Measurements from ENCODE around the gene STYX. TPM values are rescaled to one million over a fixed set of nuclear protein-coding genes. Genes with fewer than 3 reads are reported as not detected.
A peak's percentile ranks its signal among the peaks of the same experiment; 100 is the strongest.
"Not testable (repeated sequence)": the region's sequence is repeated elsewhere in the genome, so short reads cannot be mapped to it uniquely, and the experiment has no call there.

STYX gene
- total and polyA plus RNA-seq, 2 donors: 7.7 to 11.8 TPM

DNA sequence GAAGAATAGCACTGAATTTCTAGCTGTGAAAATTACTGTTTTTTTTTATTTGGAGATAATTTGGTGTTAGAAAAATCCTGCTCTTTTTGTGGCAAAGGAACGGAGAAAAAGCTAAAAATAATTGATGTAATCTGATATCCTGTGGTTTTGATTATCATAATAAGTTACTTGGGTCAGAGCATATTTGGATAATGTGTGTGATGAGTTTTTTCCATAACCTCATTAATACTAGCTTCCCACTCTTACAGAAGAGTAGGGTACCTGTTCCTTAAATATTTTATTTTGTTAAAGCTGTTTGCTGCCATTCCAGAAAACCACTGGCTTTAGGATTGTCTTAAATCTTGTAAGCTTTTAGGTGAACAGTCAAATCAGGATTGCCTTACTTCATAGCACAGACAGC is 18.3 kb upstream of the STYX start:
- WGBS: 71% methylated on average over 1 of the region's 1 CpG
- Histone ChIP-seq H3K4me3 (ENCODE audit: low read length in 2 of 2) (no peak overlapping the region), H3K9me3 (ENCODE audit: control insufficient read depth in 2 of 2, insufficient read depth in 1 of 2, low read length in 1 of 2) (no peaks in the 10 kb centered on the region), H3K27ac (ENCODE audit: low read depth in 1 of 2, low read length in 1 of 2) (no peak overlapping the region), H3K27me3 (ENCODE audit: control insufficient read depth in 2 of 2, insufficient read depth in 1 of 2, low read length in 1 of 2) (no peaks in the 10 kb centered on the region), H3K4me1 (ENCODE audit: control insufficient read depth in 2 of 2, insufficient read depth in 2 of 2, low read length in 2 of 2) (peaks cover 2 to 8% of the 10 kb centered on the region in 2 donors), H3K36me3 (ENCODE audit: control insufficient read depth in 2 of 2, insufficient read depth in 2 of 2, low read length in 1 of 2) (peaks cover 24 to 64% of the 10 kb centered on the region in 2 donors)
- DNase-seq (ENCODE audit: low read depth in 6 of 9, low spot score in 9 of 9): no peak

DNA sequence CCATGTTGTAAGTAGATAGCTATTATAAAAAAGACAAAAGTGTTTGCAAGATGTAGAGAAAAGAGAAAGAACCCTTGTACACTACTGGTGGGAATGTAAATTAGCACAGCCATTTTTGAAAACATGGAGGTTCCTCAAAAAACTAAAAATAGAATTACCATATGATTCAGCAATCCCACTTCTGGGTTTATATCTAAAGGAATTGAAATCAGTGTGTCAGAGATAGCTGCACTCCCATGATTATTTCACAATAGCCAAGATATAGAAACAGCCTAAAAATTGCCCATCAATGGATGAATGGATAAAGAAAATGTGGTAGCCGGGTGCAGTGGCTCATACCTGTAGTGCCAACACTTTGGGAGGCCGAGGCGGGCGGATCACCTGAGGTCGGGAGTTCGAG is 13.8 kb upstream of the STYX start:
- Histone ChIP-seq H3K4me1 (ENCODE audit: control insufficient read depth in 2 of 2, insufficient read depth in 2 of 2, low read length in 2 of 2) (no peaks in the 10 kb centered on the region), H3K36me3 (ENCODE audit: control insufficient read depth in 2 of 2, insufficient read depth in 2 of 2, low read length in 1 of 2) (peaks cover 26 to 60% of the 10 kb centered on the region in 2 donors), H3K9me3 (ENCODE audit: control insufficient read depth in 2 of 2, insufficient read depth in 1 of 2, low read length in 1 of 2) (no peaks in the 10 kb centered on the region), H3K4me3 (ENCODE audit: low read length in 2 of 2) (no peak overlapping the region), H3K27ac (ENCODE audit: low read depth in 1 of 2, low read length in 1 of 2) (no peak overlapping the region), H3K27me3 (ENCODE audit: control insufficient read depth in 2 of 2, insufficient read depth in 1 of 2, low read length in 1 of 2) (no peaks in the 10 kb centered on the region)
- WGBS: 100% methylated on average over 6 of the region's 6 CpGs
- DNase-seq (ENCODE audit: low read depth in 6 of 9, low spot score in 9 of 9): no peak

DNA sequence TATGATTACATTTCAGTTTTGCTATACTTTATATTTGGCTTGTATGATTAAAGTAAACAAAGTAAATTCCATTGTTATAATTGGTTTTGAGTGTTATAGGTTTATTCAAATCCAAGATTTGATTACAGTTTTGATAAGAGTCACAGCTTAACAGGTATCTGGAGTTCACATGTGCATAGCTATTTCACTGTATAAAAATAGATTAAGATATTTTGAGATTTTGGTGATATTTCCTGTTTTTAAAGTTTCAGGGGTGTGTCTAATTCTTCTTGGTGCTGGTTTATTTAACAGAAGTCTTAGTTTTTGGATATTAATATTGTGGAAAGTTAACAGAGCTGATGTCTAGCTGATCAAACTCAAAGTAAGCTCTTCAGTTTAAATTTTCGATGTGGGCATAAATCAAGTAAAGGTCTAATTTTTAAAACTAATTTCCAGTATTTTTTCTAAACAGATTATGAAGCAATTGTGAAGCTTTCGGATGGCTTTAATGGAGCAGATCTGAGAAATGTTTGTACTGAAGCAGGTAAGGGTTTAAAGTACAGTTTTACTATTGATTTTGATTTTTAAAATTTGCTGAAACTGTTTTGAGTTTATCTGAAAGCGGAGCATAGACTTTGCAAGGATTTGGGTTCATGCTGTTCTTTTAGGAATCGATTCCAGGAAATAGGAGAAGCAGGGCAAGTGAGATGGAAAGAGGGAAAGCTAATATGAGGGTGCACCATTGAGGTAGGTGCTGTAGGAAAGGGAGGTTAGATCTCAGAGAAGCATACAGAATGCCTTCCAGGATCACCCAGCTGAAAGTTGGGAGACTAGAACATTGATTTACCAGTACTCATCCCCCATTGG is 6.2 kb upstream of the STYX start:
- Histone ChIP-seq H3K27ac (ENCODE audit: low read depth in 1 of 2, low read length in 1 of 2) (no peak overlapping the region), H3K9me3 (ENCODE audit: control insufficient read depth in 2 of 2, insufficient read depth in 1 of 2, low read length in 1 of 2) (no peaks in the 10 kb centered on the region), H3K36me3 (ENCODE audit: control insufficient read depth in 2 of 2, insufficient read depth in 2 of 2, low read length in 1 of 2) (peaks cover 25 to 59% of the 10 kb centered on the region in 2 donors), H3K4me3 (ENCODE audit: low read length in 2 of 2) (no peak overlapping the region), H3K27me3 (ENCODE audit: control insufficient read depth in 2 of 2, insufficient read depth in 1 of 2, low read length in 1 of 2) (no peaks in the 10 kb centered on the region), H3K4me1 (ENCODE audit: control insufficient read depth in 2 of 2, insufficient read depth in 2 of 2, low read length in 2 of 2) (no peaks in the 10 kb centered on the region)
- no peak for DNase-seq (ENCODE audit: low read depth in 6 of 9, low spot score in 9 of 9)
- 98% methylated on average over 4 of the region's 4 CpGs for WGBS

DNA sequence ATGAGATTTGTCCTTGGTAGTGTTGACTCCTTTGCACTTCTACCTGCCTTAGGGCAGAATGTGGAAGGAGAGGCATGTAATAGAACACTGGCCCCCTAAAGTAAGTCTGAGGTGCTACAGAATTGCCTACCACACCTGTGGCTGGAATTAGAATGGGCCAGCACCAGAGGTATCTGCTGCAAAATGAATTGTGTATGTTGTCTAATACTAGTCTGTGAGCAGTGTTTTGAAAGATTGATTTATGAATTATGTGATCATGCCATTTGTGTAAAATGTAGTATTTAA is 5.7 kb upstream of the STYX start:
- peaks cover 25 to 57% of the 10 kb centered on the region in 2 donors for H3K36me3 ChIP-seq (ENCODE audit: control insufficient read depth in 2 of 2, insufficient read depth in 2 of 2, low read length in 1 of 2)
- no peak for DNase-seq (ENCODE audit: low read depth in 6 of 9, low spot score in 9 of 9)
- H3K4me1 ChIP-seq (ENCODE audit: control insufficient read depth in 2 of 2, insufficient read depth in 2 of 2, low read length in 2 of 2): no peaks in the 10 kb centered on the region
- no peak overlapping the region for H3K27ac ChIP-seq (ENCODE audit: low read depth in 1 of 2, low read length in 1 of 2)
- H3K9me3 ChIP-seq (ENCODE audit: control insufficient read depth in 2 of 2, insufficient read depth in 1 of 2, low read length in 1 of 2): no peaks in the 10 kb centered on the region
- H3K4me3 ChIP-seq (ENCODE audit: low read length in 2 of 2): no peak overlapping the region
- no peaks in the 10 kb centered on the region for H3K27me3 ChIP-seq (ENCODE audit: control insufficient read depth in 2 of 2, insufficient read depth in 1 of 2, low read length in 1 of 2)

DNA sequence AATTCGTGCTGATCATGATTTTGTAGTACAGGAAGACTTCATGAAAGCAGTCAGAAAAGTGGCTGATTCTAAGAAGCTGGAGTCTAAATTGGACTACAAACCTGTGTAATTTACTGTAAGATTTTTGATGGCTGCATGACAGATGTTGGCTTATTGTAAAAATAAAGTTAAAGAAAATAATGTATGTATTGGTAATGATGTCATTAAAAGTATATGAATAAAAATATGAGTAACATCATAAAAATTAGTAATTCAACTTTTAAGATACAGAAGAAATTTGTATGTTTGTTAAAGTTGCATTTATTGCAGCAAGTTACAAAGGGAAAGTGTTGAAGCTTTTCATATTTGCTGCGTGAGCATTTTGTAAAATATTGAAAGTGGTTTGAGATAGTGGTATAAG is 2.5 kb upstream of the STYX start:
- H3K36me3 ChIP-seq (ENCODE audit: control insufficient read depth in 2 of 2, insufficient read depth in 2 of 2, low read length in 1 of 2): peaks cover 9 to 37% of the 10 kb centered on the region in 2 donors

DNA sequence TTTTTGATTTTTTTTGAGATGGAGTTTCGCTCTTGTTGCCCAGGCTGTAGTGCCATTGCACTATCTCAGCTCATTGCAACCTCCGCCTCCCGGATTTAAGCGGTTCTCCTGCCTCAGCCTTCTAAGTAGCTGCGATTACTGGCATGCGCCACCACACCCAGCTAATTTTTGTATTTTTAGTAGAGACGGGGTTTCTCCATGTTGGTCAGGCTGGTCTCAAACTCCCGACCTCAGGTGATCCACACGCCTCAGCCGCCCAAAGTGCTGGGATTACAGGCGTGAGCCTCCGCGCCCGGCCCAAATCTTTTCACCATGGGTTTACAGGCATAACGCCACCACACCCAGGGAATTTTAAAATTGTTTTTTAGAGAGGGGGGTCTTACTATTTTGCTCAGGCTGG is 931 bp upstream of the STYX start:
- WGBS: 98% methylated on average over 15 of the region's 15 CpGs
- H3K4me3 ChIP-seq (ENCODE audit: low read length in 2 of 2); H3K4me1 ChIP-seq (ENCODE audit: control insufficient read depth in 2 of 2, insufficient read depth in 2 of 2, low read length in 2 of 2); H3K9me3 ChIP-seq (ENCODE audit: control insufficient read depth in 2 of 2, insufficient read depth in 1 of 2, low read length in 1 of 2); H3K27me3 ChIP-seq (ENCODE audit: control insufficient read depth in 2 of 2, insufficient read depth in 1 of 2, low read length in 1 of 2); DNase-seq (ENCODE audit: low read depth in 6 of 9, low spot score in 9 of 9); H3K27ac ChIP-seq (ENCODE audit: low read depth in 1 of 2, low read length in 1 of 2): not testable (repeated sequence)
- peaks cover 7 to 36% of the 10 kb centered on the region in 2 donors for H3K36me3 ChIP-seq (ENCODE audit: control insufficient read depth in 2 of 2, insufficient read depth in 2 of 2, low read length in 1 of 2)

More for the DNA sequence above, 2.5 kb upstream of the STYX start:
- H3K9me3 ChIP-seq (ENCODE audit: control insufficient read depth in 2 of 2, insufficient read depth in 1 of 2, low read length in 1 of 2); H3K4me1 ChIP-seq (ENCODE audit: control insufficient read depth in 2 of 2, insufficient read depth in 2 of 2, low read length in 2 of 2); H3K27me3 ChIP-seq (ENCODE audit: control insufficient read depth in 2 of 2, insufficient read depth in 1 of 2, low read length in 1 of 2); H3K27ac ChIP-seq (ENCODE audit: low read depth in 1 of 2, low read length in 1 of 2); DNase-seq (ENCODE audit: low read depth in 6 of 9, low spot score in 9 of 9); H3K4me3 ChIP-seq (ENCODE audit: low read length in 2 of 2): not testable (repeated sequence)
- WGBS: 98% methylated on average over 2 of the region's 2 CpGs

DNA sequence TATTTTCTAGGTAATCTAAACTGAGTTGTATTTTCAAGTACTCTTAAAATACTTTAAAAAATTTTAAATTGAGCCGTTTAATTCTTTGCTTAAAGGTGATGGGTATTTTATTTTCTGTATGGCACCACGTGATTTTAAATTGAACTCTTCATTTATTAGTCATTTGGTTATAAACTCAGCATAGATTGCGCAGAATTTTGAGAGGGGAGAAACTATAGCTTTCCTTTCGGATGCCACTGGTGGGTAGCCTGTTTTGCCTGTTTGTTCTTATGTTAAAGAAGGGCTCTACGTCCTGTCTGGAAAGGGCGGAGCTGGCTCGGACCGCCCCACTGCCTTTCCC is 411 bp upstream of the STYX start:
- 2% methylated on average over 8 of the region's 8 CpGs for WGBS
- peak overlapping the region; percentile 21 to 62 for H3K4me3 ChIP-seq (ENCODE audit: low read length in 2 of 2)

DNA sequence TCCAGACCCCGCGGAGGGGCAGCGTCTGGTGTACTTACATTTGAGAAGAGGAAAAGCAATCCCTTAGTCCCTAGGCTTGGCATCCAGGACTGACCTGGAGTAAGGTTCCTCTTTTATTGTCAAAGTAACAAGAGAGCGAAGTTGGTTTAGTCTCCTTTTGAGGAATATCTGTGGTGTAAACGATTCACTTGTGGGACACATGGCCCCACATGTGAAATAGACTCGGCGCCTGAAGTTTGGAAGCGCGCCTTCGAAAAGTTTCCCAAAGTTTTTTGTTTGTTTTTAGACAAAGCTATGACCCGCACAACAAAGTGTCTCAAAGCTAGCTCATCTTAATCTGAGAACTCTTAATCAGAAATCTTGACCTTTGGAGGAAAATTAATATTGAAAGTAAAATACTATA is 744 bp downstream of the STYX start:
- no peaks in the 10 kb centered on the region for H3K9me3 ChIP-seq (ENCODE audit: control insufficient read depth in 2 of 2, insufficient read depth in 1 of 2, low read length in 1 of 2)
- peaks cover 7 to 8% of the 10 kb centered on the region in 2 donors for H3K4me1 ChIP-seq (ENCODE audit: control insufficient read depth in 2 of 2, insufficient read depth in 2 of 2, low read length in 2 of 2)
- 3% methylated on average over 11 of the region's 11 CpGs for WGBS
- H3K4me3 ChIP-seq (ENCODE audit: low read length in 2 of 2): peak overlapping the region; percentile 62 to 99
- DNase-seq (ENCODE audit: low read depth in 6 of 9, low spot score in 9 of 9): no peak
- peak overlapping the region in 1 of 2 donors; percentile 79 for H3K27ac ChIP-seq (ENCODE audit: low read depth in 1 of 2, low read length in 1 of 2)
- H3K36me3 ChIP-seq (ENCODE audit: control insufficient read depth in 2 of 2, insufficient read depth in 2 of 2, low read length in 1 of 2): peaks cover 6 to 30% of the 10 kb centered on the region in 2 donors
- no peaks in the 10 kb centered on the region for H3K27me3 ChIP-seq (ENCODE audit: control insufficient read depth in 2 of 2, insufficient read depth in 1 of 2, low read length in 1 of 2)

More for the DNA sequence above, 411 bp upstream of the STYX start:
- H3K27ac ChIP-seq (ENCODE audit: low read depth in 1 of 2, low read length in 1 of 2): peak overlapping the region in 1 of 2 donors; percentile 45
- H3K9me3 ChIP-seq (ENCODE audit: control insufficient read depth in 2 of 2, insufficient read depth in 1 of 2, low read length in 1 of 2): no peaks in the 10 kb centered on the region
- H3K4me1 ChIP-seq (ENCODE audit: control insufficient read depth in 2 of 2, insufficient read depth in 2 of 2, low read length in 2 of 2): peaks cover 7 to 8% of the 10 kb centered on the region in 2 donors
- no peaks in the 10 kb centered on the region for H3K27me3 ChIP-seq (ENCODE audit: control insufficient read depth in 2 of 2, insufficient read depth in 1 of 2, low read length in 1 of 2)
- DNase-seq (ENCODE audit: low read depth in 6 of 9, low spot score in 9 of 9): no peak
- peaks cover 6 to 38% of the 10 kb centered on the region in 2 donors for H3K36me3 ChIP-seq (ENCODE audit: control insufficient read depth in 2 of 2, insufficient read depth in 2 of 2, low read length in 1 of 2)

DNA sequence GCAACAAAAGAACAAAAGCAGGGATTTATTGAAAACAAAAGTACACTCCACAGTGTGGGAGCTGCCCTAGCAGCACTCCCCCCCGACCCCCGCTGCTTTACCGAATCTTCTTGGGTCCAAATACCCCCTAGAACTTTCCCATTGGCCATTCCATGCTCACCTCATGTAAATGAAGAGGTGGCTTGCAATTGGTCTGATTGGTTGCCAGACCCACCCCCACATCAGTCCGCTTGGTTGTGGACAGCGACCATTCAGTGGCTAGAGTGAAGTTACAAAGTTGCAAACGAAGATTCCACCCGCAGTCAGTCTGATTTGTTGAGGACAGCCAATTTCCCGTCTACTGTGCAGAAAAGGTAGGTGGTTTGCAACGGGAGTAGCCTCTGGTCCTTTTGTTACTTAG is 3.9 kb downstream of the STYX start:
- Histone ChIP-seq H3K27ac (ENCODE audit: low read depth in 1 of 2, low read length in 1 of 2) (no peak overlapping the region), H3K36me3 (ENCODE audit: control insufficient read depth in 2 of 2, insufficient read depth in 2 of 2, low read length in 1 of 2) (peaks cover 6 to 16% of the 10 kb centered on the region in 2 donors), H3K9me3 (ENCODE audit: control insufficient read depth in 2 of 2, insufficient read depth in 1 of 2, low read length in 1 of 2) (no peaks in the 10 kb centered on the region), H3K4me3 (ENCODE audit: low read length in 2 of 2) (no peak overlapping the region), H3K4me1 (ENCODE audit: control insufficient read depth in 2 of 2, insufficient read depth in 2 of 2, low read length in 2 of 2) (peaks cover 7 to 8% of the 10 kb centered on the region in 2 donors), H3K27me3 (ENCODE audit: control insufficient read depth in 2 of 2, insufficient read depth in 1 of 2, low read length in 1 of 2) (no peaks in the 10 kb centered on the region)
- no peak for DNase-seq (ENCODE audit: low read depth in 6 of 9, low spot score in 9 of 9)
- WGBS: 98% methylated on average over 9 of the region's 9 CpGs
